ENCODE measurements around the gene CFAP119.

Gene CFAP119

DNA sequence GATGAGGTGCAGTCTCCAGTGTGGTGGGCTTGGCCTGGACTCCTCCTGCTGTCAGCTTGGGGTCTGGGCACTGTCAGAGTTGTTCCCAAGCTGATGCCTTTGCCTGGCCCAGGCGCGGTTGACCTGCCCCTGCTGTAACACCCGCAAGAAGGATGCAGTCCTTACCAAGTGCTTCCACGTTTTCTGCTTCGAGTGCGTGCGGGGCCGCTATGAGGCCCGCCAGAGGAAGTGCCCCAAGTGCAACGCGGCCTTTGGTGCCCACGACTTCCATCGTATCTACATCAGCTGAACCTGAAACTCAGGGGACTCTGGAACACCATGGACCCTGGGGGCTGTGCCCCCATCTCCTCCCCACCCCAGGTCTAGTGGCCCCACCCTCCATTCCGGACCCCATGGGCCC, 12.0 kb upstream of the CFAP119 start:
- TF ChIP-seq, protein P1, sequence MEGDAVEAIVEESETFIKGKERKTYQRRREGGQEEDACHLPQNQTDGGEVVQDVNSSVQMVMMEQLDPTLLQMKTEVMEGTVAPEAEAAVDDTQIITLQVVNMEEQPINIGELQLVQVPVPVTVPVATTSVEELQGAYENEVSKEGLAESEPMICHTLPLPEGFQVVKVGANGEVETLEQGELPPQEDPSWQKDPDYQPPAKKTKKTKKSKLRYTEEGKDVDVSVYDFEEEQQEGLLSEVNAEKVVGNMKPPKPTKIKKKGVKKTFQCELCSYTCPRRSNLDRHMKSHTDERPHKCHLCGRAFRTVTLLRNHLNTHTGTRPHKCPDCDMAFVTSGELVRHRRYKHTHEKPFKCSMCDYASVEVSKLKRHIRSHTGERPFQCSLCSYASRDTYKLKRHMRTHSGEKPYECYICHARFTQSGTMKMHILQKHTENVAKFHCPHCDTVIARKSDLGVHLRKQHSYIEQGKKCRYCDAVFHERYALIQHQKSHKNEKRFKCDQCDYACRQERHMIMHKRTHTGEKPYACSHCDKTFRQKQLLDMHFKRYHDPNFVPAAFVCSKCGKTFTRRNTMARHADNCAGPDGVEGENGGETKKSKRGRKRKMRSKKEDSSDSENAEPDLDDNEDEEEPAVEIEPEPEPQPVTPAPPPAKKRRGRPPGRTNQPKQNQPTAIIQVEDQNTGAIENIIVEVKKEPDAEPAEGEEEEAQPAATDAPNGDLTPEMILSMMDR (IDR thresholded peaks at IDR 0.05; ENCODE audit: low read length, missing control alignments): no peak
- H3K4me3 ChIP-seq (replicated peaks; ENCODE audit: low read depth, low read length): no peak overlapping the region
- DNase-seq (ENCODE audit: low read depth): no peak

GRCh38 chr16:30771726-30772125, 9.9 kb upstream of the CFAP119 start:
- TF ChIP-seq, protein P1 (IDR thresholded peaks at IDR 0.05; ENCODE audit: low read length, missing control alignments): no peak
- H3K4me3 ChIP-seq (replicated peaks; ENCODE audit: low read depth, low read length): no peak overlapping the region
- DNase-seq (ENCODE audit: low read depth): no peak

GRCh38 chr16:30769379-30770089, 7.7 kb upstream of the CFAP119 start:
- TF ChIP-seq, protein P1 (IDR thresholded peaks at IDR 0.05; ENCODE audit: low read length, missing control alignments): no peak
- no peak for DNase-seq (ENCODE audit: low read depth)
- no peak overlapping the region for H3K4me3 ChIP-seq (replicated peaks; ENCODE audit: low read depth, low read length)

DNA sequence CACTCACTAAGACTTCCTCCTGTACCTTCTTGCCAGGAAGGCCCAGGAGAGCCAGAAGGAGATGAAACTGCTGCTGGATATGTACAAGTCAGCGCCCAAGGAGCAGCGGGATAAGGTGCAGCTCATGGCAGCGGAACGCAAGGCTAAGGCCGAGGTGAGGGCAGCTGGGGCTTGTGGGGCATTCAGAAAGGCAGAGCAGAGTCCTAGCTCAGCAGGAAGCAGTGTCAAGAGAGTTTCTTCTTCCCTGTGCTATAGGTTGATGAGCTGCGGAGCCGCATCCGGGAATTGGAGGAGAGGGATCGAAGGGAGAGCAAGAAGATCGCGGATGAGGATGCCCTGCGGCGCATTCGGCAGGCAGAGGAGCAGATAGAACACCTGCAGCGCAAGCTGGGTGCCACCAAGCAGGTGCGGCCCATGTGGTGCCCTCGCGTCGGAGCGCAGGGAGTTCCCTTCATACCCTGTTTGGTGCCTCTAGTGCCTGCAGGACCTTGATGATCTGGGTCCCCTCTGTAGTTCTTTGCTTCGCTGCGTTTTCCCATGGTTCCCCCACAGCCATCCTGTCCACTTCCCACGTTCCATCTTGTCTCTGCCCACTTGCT, 6.8 kb upstream of the CFAP119 start:
- TF ChIP-seq, protein P1 (IDR thresholded peaks at IDR 0.05; ENCODE audit: low read length, missing control alignments): no peak
- no peak for DNase-seq (ENCODE audit: low read depth)
- H3K4me3 ChIP-seq (replicated peaks; ENCODE audit: low read depth, low read length): no peak overlapping the region

GRCh38 chr16:30767767-30768465, 6.1 kb upstream of the CFAP119 start:
- H3K4me3 ChIP-seq (replicated peaks; ENCODE audit: low read depth, low read length): no peak overlapping the region
- TF ChIP-seq, protein P1 (IDR thresholded peaks at IDR 0.05; ENCODE audit: low read length, missing control alignments): no peak
- no peak for DNase-seq (ENCODE audit: low read depth)

DNA sequence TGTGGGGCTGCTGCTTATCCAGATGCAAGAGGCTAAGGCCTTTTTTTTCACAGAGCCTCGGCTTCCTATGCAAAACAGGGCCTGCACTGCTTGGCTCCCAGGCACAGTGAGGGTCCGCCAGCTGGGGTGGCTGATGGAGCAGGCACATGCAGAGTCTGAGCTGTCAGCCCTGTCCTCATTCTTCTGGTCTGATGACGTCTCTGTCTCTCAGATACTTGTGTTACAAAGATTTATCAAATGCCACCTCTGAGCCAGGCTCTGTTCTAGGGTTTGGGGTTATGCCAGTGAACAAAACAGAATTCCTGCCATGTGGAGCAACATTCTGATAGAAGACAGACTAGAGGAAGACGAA, 5.0 kb upstream of the CFAP119 start:
- TF ChIP-seq, protein P1 (IDR thresholded peaks at IDR 0.05; ENCODE audit: low read length, missing control alignments): no peak
- H3K4me3 ChIP-seq (replicated peaks; ENCODE audit: low read depth, low read length): no peak overlapping the region
- no peak for DNase-seq (ENCODE audit: low read depth)

Measured in fibroblast of pulmonary artery (primary cell).